GM21825 (cell line): ENCODE measurements around the gene EGFL8.
"Not testable (repeated sequence)": the region's sequence is repeated elsewhere in the genome, so short reads cannot be mapped to it uniquely, and the experiment has no call there.

Experiments
- ATAC-seq: cut with Tn5 transposase; IDR thresholded peaks from one replicate; pipeline ENCODE4 v1.9.1; 2021; ENCODE audit warnings: mild to moderate bottlenecking, moderate library complexity; ENCODE audit not compliant: unreplicated experiment

EGFL8 gene

DNA sequence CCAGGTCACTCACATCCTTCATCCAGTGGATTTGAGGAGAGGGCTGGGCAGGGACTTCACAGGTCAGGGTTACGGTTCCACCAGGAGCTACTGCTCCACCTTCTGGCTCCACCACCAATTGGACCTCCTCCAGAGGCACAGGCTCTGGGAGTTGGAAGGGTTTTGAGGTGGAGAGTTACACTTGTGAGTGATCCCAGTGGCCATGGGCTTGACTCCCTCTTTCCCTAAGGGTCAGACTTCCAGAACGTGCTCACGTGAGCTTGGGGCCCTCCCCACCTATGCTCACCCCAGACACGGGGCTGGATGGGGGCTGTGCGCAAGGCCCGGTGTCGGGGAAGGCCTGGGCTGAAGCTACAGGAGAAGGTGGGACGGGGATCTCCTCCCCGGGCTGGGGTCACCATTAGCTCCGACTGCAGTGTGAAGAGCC, 18.2 kb downstream of the EGFL8 start:
- ATAC-seq, result no peak

GRCh38 chr6:32183030-32183429, 18.6 kb downstream of the EGFL8 start:
- ATAC-seq, result no peak

DNA sequence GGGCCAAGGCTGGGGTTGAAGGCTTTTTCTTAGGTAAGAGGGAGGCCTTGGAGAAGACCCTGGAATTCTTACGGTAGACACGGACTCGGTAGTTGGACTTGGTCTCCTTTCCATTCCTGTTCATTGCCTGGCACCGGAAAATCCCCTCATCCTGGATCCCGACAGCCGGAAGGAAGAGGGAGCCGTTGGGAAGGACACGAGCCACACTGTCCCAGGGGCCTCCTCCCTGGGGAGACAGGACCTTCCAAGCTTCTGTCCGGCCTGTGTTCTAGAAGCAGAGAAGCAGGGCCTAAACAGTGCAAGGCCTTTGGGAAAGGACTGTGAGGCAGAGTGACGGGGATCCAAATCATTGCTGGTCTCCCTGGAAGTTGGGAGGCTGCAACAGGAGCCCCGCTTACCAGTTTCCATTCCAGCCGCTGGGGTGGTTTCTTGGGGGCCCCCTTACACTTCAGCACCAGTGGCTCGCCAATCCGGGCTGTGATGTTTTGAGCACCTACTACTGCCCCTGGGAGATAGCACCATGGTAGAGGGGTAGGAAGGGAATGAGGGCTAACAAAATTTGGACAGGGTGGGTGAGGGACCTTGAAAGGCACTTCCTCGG, 19.2 kb downstream of the EGFL8 start:
- ATAC-seq, result no peak

- no peak for ATAC-seq
Measured at GRCh38 chr6:32184084-32184640, 19.8 kb downstream of the EGFL8 start, which contains the start of gene AGER. AGER (minus strand) TSS chr6:32184253; CDS start chr6:32184222, 31 bp downstream.

DNA sequence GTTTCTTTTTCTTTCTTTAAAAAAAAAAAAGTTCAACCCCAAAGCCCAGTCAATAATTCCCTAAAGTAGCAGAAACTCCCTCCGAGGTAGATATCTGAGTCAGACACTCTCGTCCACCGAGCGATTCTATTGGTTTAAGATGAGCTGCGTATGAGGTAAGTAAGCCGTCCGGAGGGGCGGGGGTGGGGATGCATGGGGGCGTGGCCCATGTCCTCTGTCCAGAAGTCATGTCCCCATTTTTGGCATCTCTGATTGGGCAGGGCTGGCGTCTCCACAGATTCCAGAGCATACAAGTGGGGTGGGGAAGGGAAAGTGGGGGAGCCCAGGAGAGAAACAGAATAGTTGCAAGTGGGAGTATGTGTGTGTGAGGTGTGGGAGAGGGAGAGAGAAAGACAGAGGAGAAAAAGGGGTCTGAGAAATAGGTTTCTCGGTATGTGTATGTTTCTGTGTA, 21.3 kb downstream of the EGFL8 start:
- not testable (repeated sequence) for ATAC-seq

DNA sequence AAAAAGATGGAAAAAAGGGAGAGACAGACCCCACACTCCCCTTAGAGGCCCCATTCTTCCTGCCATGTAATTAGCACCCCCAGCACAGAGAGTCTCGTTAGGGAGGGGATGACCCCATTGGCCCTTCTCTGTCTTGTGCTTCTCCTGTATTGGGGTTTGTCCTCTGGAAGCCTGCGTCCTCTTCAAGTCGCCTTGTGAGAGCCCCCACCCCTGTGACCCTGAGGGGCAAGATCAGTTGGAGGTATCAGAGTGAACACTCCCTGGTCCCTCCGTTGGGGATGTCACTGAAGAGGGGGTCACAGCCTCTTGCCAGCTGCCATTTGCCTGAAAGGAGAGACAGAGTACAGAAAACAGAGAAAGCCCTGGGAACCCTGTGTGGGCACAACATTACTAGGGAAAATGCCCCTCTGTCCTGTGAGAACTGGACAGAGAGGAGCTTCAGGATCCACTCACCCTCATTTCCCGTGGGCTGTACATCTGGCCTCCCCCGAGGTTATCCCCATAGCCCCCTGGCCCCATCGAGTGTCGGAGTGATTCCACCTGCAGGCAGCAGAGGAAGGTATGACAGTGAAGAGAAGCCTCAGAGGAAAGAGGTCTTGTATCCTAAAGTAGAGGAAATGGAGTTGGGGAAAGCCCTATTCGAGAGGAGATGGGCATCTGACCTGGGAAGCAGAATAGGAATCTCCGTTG, 21.9 kb downstream of the EGFL8 start:
- not testable (repeated sequence) for ATAC-seq

DNA sequence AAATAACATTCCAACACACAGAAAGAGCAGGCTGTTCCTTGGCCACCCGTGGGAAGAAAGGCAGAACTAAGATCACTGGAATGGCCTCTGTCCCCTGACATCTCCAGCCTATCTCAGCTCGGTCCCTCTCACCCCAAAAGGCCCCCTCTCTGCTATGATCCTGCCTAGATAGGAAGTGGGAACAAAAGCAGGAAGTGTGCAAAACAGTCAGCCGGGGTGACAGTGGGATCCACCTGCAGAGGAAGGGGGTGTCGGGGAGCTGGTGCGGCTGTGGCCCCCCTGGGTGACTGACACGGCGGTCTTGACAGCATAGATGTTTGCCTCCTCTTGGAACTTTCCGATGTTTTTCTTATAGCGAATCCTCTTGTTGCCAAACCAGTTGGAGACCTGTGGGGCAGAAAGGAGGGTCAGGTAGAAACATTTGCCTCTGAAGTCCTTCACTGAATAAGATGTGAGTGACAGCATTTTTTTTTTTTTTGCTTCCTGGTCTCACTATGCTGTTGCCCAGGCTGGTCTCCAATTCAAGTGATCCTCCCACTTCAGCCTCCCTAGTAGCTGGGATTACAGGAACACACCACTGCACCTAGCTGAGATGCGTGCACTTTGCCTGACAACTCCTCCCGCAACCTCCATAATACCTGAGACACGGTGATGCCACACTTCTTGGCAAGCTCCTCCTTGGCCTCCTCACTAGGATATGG, 22.8 kb downstream of the EGFL8 start:
- ATAC-seq, result no peak

GRCh38 chr6:32187725-32188380, 23.5 kb downstream of the EGFL8 start:
- ATAC-seq, result not testable (repeated sequence)

DNA sequence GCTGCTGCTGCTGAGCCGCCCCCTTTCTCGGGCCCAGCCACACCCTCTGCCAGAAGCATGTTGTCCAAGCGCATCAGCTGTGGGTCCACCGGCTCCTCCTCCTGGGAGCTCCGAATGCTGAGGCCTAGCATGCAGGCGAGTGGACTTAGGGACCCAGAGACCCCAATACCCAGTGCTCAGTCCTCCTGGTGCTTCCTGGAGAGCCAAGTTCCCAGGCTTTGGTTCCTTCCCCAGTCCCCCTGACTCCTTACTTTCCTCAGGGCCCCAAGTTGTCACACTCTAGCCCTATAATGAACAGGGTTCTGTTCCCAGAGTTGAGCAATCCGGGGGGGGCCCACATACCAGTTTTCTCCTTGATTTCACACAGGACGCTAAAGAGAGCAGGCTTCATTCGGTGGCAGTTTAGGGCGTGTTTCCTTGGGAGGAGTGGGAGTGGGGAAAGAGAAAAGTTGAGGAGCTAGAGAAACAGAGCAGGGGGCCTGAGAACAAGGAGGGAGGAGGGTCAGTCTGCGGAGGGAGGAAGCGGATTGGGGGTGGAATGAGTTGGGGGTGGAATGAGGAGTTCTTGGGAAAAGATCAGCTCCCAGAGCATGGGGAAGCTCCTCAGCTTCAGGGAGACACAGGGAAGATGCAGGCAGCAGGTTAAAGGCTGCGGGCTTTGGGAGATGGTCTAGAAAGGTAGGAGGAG, 24.1 kb downstream of the EGFL8 start:
- no peak for ATAC-seq

- ATAC-seq, result no peak
Measured at GRCh38 chr6:32189069-32189741, 24.8 kb downstream of the EGFL8 start.

- no peak for ATAC-seq
Measured at GRCh38 chr6:32189742-32190053, 25.3 kb downstream of the EGFL8 start.

GRCh38 chr6:32190054-32190851, 25.9 kb downstream of the EGFL8 start, which contains the start of gene PBX2:
PBX2 (minus strand) TSS chr6:32190202; CDS start chr6:32189915, 287 bp downstream.
- ATAC-seq, result peak; percentile 56

GRCh38 chr6:32190911-32191677, 26.7 kb downstream of the EGFL8 start:
- no peak for ATAC-seq

- no peak for ATAC-seq
Measured at GRCh38 chr6:32191696-32192607, 27.6 kb downstream of the EGFL8 start.

- no peak for ATAC-seq
Measured at GRCh38 chr6:32192608-32193039, 28.2 kb downstream of the EGFL8 start, which contains the start of gene GPSM3. GPSM3 (minus strand) TSS chr6:32192643; CDS start chr6:32192513, 130 bp downstream.

DNA sequence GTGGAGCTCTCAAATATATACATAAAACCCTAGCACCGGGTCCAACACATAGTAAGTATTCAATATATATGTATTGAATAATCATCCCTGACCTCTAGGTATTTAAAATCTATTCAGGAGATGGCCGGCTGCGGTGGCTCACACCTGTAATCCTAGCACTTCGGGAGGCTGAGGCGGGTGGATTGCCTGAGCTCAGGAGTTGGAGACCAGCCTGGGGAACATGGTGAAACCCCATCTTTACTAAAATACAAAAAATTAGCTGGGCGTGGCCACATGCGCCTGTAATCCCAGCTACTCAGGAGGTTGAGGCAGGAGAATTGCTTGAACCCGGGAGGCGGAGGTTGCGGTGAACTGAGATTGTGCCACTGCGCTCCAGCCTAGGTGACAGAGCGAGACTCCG, 28.7 kb downstream of the EGFL8 start:
- not testable (repeated sequence) for ATAC-seq

DNA sequence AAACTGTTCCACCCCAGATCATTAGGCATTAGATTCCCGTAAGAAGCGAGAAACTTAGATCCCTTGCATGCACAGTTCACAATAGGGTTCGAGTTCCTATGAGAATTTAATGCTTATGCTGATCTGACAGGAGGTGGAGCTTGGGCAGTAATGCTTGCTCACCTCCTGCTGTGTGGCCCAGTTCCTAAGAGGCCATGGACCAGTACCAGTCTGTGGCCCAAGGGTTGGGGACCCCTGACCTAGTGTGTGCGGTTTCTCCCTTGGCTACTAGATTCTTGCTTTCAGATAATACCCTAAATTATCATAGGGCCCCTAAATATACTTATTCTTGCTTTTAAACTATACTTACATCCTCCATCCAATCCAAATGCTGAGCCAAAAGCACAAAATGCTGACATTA, 30.0 kb downstream of the EGFL8 start:
- ATAC-seq, result no peak
